Upper lobe of left lung (tissue), 6 donors: ENCODE results near the gene PSMB3. TPM values are rescaled to one million over a fixed set of nuclear protein-coding genes. Genes with fewer than 3 reads are reported as not detected.

Source experiments
- ATAC-seq, 2 donors: fragments of 200-7000 bp; cut with Tn5 transposase; one replicate each; pipeline ENCODE4 v1.9.1; 2022; ENCODE audit warnings: mild to moderate bottlenecking in 2 of 2, moderate library complexity in 2 of 2; ENCODE audit not compliant: low FRiP score in 2 of 2
- DNase-seq, 2 donors: peaks; one replicate each; pipeline ENCODE4 v3.0.0-alpha.2; 2019 to 2020
- H3K27ac ChIP-seq, 4 donors: fragments of 200-600 bp; sonication (generic); one replicate each; pipeline ENCODE4 v1.5.1; 2016 to 2019
- H3K27me3 ChIP-seq, 4 donors: fragments of 200-600 bp; sonication (generic); one replicate each; pipeline ENCODE4 v1.5.1; 2017 to 2019
- H3K36me3 ChIP-seq, 4 donors: fragments of 200-600 bp; sonication (generic); one replicate each; pipeline ENCODE4 v1.5.1; 2016 to 2019
- H3K4me1 ChIP-seq, 4 donors: fragments of 200-600 bp; sonication (generic); one replicate each; pipeline ENCODE4 v1.5.1; 2018 to 2019
- H3K4me3 ChIP-seq, 4 donors: fragments of 200-600 bp; sonication (generic); one replicate each; pipeline ENCODE4 v1.5.1; 2017 to 2019; ENCODE audit warnings: mild to moderate bottlenecking in 2 of 4, moderate library complexity in 1 of 4
- H3K9me3 ChIP-seq, 4 donors: fragments of 200-600 bp; sonication (generic); one replicate each; pipeline ENCODE4 v1.5.1; 2018 to 2019
- EP300 ChIP-seq, 4 donors: sonication (generic); formaldehyde crosslinking; IDR thresholded peaks; one replicate each; pipeline ENCODE4 v1.5.1; 2017; ENCODE audit warnings: antibody characterized with exemption in 4 of 4, control low read depth in 2 of 4
- POLR2A ChIP-seq, 4 donors: fragments of 450-650 bp; IDR thresholded peaks; one replicate each; pipeline ENCODE4 v1.5.1; 2016 to 2017; ENCODE audit warnings: antibody characterized with exemption in 4 of 4, mild to moderate bottlenecking in 2 of 4
- POLR2AphosphoS5 ChIP-seq, 2 donors: sonication (generic); formaldehyde crosslinking; IDR thresholded peaks; one replicate each; pipeline ENCODE4 v1.5.1; 2017; ENCODE audit warnings: antibody characterized with exemption in 2 of 2
- WGBS, 2 donors: methylation state at CpG; one replicate each; pipeline ENCODE4 v1.1.5; 2017 to 2018; 5-methylcytosine and 5-hydroxymethylcytosine counted together
- total RNA-seq, 6 donors: library from RNA; depleted of rRNA in 4 of 6; stranded (reverse); fragments of >200 nt in 4 of 6; gene quantifications; one replicate each; pipeline versions ENCODE4 v1.1.0 to v1.2.1, GENCODE V29; 2016 to 2021
- TF ChIP-seq, protein P1 (sequence below), 6 experiments: fragments of 450-650 bp in 4 of 6; fragments of 200-600 bp in 2 of 6; sonication (generic) in 2 of 6; IDR thresholded peaks; one replicate each; pipeline ENCODE4 v1.5.1; 2016 to 2019; ENCODE audit warnings: antibody characterized with exemption in 6 of 6
- donor health status: DM: no; HTN: no; CAD: no; lungs with moderate emphysema.
- donor health status: DM: no; HTN: yes; CAD: no; lungs with severe emphysema.

The PSMB3 gene
- total RNA-seq, 6 donors from 2014 or later, result 61.8 to 157 (median 79.2) TPM

DNA sequence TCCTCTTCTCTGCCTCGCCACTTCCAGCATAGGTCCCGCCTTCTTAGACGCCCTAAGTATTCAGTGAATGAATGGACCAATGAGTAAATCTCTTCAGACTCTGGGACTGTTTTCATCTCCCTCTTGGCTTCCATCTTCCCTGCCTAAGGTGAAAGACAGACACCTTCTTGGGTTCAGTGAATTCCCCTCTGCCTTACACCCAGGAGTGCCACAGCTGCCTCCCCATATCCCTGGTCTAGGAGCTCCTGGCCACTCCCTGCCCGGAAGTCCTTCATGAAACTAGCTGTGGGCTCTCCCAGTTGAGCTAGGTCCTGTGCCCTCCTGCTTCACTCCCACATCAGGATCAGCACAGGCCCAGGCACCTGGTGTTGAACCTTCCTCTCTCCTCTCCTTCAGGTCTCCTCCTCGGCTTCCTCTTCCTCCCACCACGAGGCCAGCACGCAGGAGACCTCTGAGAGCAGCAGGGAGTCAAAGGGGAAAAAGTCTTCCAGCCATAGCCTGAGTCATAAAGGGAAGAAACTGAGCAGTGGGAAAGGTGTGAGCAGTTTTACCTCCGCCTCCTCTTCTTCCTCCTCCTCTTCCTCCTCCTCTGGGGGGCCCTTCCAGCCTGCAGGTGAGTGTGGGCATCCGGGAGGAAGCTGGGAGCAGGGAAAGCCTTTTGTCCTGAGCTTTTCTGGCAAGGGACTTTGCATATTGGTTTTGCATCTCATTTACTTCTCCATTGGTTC lies 37.2 kb upstream of the PSMB3 start:
- H3K27me3 ChIP-seq, result no peaks in the 10 kb centered on the region
- H3K27ac ChIP-seq, result no peak overlapping the region
- no peak for ATAC-seq
- no peak for TF ChIP-seq POLR2A (IDR thresholded peaks at IDR 0.05)
- TF ChIP-seq POLR2AphosphoS5 (IDR thresholded peaks at IDR 0.05), result no peak
- TF ChIP-seq, protein P1, sequence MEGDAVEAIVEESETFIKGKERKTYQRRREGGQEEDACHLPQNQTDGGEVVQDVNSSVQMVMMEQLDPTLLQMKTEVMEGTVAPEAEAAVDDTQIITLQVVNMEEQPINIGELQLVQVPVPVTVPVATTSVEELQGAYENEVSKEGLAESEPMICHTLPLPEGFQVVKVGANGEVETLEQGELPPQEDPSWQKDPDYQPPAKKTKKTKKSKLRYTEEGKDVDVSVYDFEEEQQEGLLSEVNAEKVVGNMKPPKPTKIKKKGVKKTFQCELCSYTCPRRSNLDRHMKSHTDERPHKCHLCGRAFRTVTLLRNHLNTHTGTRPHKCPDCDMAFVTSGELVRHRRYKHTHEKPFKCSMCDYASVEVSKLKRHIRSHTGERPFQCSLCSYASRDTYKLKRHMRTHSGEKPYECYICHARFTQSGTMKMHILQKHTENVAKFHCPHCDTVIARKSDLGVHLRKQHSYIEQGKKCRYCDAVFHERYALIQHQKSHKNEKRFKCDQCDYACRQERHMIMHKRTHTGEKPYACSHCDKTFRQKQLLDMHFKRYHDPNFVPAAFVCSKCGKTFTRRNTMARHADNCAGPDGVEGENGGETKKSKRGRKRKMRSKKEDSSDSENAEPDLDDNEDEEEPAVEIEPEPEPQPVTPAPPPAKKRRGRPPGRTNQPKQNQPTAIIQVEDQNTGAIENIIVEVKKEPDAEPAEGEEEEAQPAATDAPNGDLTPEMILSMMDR (IDR thresholded peaks at IDR 0.05), result no peak
- no peak for TF ChIP-seq EP300 (IDR thresholded peaks at IDR 0.05)
- H3K4me1 ChIP-seq, result peaks cover 4 to 14% (median 12%) of the 10 kb centered on the region in 4 donors
- DNase-seq, result no peak
- no peaks in the 10 kb centered on the region for H3K9me3 ChIP-seq
- peaks cover 21 to 98% (median 77%) of the 10 kb centered on the region in 4 donors for H3K36me3 ChIP-seq
- WGBS, 2 donors, result 86 to 89% methylated on average over 9 of the region's 9 CpGs
- H3K4me3 ChIP-seq, result no peak overlapping the region

DNA sequence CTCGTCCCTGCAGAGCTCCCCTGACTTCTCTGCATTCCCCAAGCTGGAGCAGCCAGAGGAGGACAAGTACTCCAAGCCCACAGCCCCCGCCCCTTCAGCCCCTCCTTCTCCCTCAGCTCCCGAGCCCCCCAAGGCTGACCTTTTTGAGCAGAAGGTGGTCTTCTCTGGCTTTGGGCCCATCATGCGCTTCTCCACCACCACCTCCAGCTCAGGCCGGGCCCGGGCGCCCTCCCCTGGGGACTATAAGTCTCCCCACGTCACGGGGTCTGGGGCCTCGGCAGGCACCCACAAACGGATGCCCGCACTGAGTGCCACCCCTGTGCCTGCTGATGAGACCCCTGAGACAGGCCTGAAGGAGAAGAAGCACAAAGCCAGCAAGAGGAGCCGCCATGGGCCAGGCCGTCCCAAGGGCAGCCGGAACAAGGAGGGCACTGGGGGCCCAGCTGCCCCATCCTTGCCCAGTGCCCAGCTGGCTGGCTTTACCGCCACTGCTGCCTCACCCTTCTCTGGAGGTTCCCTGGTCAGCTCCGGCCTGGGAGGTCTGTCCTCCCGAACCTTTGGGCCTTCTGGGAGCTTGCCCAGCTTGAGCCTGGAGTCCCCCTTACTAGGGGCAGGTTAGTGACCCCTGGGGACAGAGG lies 36.1 kb upstream of the PSMB3 start:
- no peaks in the 10 kb centered on the region for H3K27me3 ChIP-seq
- peaks cover 24 to 100% (median 83%) of the 10 kb centered on the region in 4 donors for H3K36me3 ChIP-seq
- DNase-seq (peak in 1 of 2 donors; percentile 73), ATAC-seq (no peak)
- peaks cover 4 to 8% (median 4%) of the 10 kb centered on the region in 4 donors for H3K4me1 ChIP-seq
- H3K27ac ChIP-seq, result no peak overlapping the region
- no peak overlapping the region for H3K4me3 ChIP-seq
- WGBS, 2 donors, result 97 to 99% methylated on average over 15 to 18 of the region's 18 CpGs
- no peak for TF ChIP-seq POLR2A (IDR thresholded peaks at IDR 0.05)
- no peak for TF ChIP-seq EP300 (IDR thresholded peaks at IDR 0.05)
- TF ChIP-seq, protein P1 (IDR thresholded peaks at IDR 0.05), result no peak
- TF ChIP-seq POLR2AphosphoS5 (IDR thresholded peaks at IDR 0.05), result no peak
- no peaks in the 10 kb centered on the region for H3K9me3 ChIP-seq

DNA sequence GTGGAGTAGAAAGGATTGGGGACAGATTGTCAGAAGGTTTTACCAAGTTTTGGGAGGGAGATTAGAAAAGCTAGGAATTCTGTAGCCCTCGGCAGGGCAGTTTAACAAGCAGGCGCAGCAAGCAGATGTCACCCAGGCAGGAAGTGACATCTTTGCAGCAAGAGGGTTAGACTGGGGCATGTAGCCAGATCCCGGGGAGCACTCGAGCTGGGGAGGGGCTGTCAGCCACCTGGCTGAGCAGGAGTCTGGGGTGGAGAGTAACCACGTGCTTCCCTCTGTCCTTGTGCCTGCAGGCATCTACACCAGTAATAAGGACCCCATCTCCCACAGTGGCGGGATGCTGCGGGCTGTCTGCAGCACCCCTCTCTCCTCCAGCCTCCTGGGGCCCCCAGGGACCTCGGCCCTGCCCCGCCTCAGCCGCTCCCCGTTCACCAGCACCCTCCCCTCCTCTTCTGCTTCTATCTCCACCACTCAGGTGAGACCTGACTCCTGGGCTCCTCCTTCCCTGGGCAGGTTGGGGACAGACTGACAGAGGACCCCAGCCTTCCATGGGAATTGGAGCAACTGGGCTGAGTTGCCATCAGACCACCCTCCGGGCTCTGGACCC lies 35.3 kb upstream of the PSMB3 start:
- Histone ChIP-seq H3K4me3 (no peak overlapping the region), H3K4me1 (peaks cover 0 to 4% (median 2%) of the 10 kb centered on the region in 4 donors), H3K9me3 (no peaks in the 10 kb centered on the region), H3K27ac (no peak overlapping the region), H3K36me3 (peaks cover 17 to 100% (median 83%) of the 10 kb centered on the region in 4 donors), H3K27me3 (no peaks in the 10 kb centered on the region)
- DNase-seq, result no peak
- TF ChIP-seq POLR2A (IDR thresholded peaks at IDR 0.05), result no peak
- TF ChIP-seq EP300 (IDR thresholded peaks at IDR 0.05), result no peak
- TF ChIP-seq POLR2AphosphoS5 (IDR thresholded peaks at IDR 0.05), result no peak
- TF ChIP-seq, protein P1 (IDR thresholded peaks at IDR 0.05), result no peak
- ATAC-seq, result no peak
- 76 to 84% methylated on average over 11 of the region's 12 CpGs for WGBS, 2 donors

DNA sequence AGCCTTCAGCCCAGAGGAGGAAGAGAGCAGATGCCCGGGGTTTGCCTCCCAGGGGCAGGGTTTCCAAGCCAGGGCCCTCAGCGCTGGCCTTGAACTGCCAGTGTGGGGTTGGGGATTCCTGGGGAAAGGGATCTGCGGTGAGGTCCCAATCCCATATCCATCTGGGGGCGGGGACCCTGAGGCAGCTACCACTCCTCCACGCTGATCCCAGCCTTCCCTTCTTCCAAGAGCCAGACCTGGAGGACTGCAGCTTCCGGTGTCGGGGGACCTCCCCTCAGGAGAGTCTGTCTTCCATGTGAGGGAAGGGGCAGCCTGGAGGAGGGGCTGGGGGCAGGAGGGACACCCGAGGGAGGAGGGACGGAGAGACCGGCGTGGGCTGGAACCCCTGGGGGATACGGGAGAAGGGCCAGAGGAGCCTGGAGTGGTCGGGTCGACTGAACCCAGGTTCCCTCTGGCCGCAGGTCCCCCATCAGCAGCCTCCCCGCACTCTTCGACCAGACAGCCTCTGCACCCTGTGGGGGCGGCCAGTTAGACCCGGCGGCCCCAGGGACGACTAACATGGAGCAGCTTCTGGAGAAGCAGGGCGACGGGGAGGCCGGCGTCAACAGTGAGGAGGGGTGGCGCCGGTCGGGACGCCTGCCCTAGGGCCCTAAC lies 33.1 kb upstream of the PSMB3 start:
- Histone ChIP-seq H3K36me3 (peaks cover 11 to 93% (median 74%) of the 10 kb centered on the region in 4 donors), H3K27ac (no peak overlapping the region), H3K4me3 (no peak overlapping the region), H3K27me3 (no peaks in the 10 kb centered on the region), H3K4me1 (peaks cover 3 to 11% (median 4%) of the 10 kb centered on the region in 4 donors), H3K9me3 (no peaks in the 10 kb centered on the region)
- no peak for DNase-seq
- TF ChIP-seq EP300 (IDR thresholded peaks at IDR 0.05), result no peak
- TF ChIP-seq, protein P1 (IDR thresholded peaks at IDR 0.05), result no peak
- no peak for TF ChIP-seq POLR2A (IDR thresholded peaks at IDR 0.05)
- TF ChIP-seq POLR2AphosphoS5 (IDR thresholded peaks at IDR 0.05), result no peak
- ATAC-seq, result no peak
- 91 to 92% methylated on average over 19 to 29 of the region's 29 CpGs for WGBS, 2 donors
